ENCODE results near the gene KCNA10.
A peak's percentile ranks its signal among the peaks of the same experiment; 100 is the strongest.

KCNA10 gene

DNA sequence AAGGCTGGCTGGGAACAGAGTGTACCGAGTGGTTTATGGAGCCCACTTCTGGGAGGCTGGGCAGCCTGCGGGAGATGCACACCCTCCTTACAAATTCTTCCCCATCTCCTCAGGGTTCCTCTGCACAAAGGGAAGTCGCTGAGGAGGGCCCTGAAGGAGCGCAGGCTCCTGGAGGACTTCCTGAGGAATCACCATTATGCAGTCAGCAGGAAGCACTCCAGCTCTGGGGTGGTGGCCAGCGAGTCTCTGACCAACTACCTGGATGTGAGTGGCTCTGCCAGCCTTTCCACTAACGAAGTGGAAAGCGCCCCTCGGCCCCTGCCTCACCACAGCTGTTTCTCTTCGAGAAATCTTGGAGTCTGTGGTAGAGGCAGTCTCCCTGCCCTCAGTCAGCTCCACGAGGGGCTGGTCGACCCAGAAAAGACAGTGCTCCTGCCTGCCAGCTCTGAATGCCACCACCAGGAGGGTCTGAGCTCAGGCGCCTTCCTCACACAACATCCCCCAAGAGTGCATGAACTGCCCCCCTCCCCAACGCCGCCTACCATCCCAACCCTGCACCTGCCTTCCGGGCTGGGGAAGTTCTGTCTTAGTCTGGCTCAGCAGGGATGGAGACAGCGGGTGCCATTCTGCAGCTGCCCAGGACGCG lies 36.2 kb downstream of the KCNA10 start:
- no peak for DNase-seq (ENCODE audit: low read depth)
- no peak for TF ChIP-seq CTCF (IDR thresholded peaks at IDR 0.05; ENCODE audit: insufficient read depth, low read depth, low read length, missing control alignments)
- H3K4me3 ChIP-seq (ENCODE audit: low read length), result no peak overlapping the region

GRCh38 chr1:110481968-110482623 lies 36.9 kb downstream of the KCNA10 start:
- H3K4me3 ChIP-seq (ENCODE audit: low read length), result no peak overlapping the region
- DNase-seq (ENCODE audit: low read depth), result no peak

GRCh38 chr1:110480356-110481096 lies 38.4 kb downstream of the KCNA10 start:
- H3K4me3 ChIP-seq (ENCODE audit: low read length), result no peak overlapping the region
- no peak for DNase-seq (ENCODE audit: low read depth)
- TF ChIP-seq CTCF (IDR thresholded peaks at IDR 0.05; ENCODE audit: insufficient read depth, low read depth, low read length, missing control alignments), result no peak

More at GRCh38 chr1:110481968-110482623, 36.9 kb downstream of the KCNA10 start:
- TF ChIP-seq CTCF (IDR thresholded peaks at IDR 0.05; ENCODE audit: insufficient read depth, low read depth, low read length, missing control alignments), result no peak

- no peak for TF ChIP-seq CTCF (IDR thresholded peaks at IDR 0.05; ENCODE audit: insufficient read depth, low read depth, low read length, missing control alignments)
- H3K4me3 ChIP-seq (ENCODE audit: low read length), result no peak overlapping the region
- DNase-seq (ENCODE audit: low read depth), result no peak
Observed at GRCh38 chr1:110478886-110479285, 40.1 kb downstream of the KCNA10 start.

- no peak overlapping the region for H3K4me3 ChIP-seq (ENCODE audit: low read length)
- TF ChIP-seq CTCF (IDR thresholded peaks at IDR 0.05; ENCODE audit: insufficient read depth, low read depth, low read length, missing control alignments), result no peak
- DNase-seq (ENCODE audit: low read depth), result no peak
Observed at GRCh38 chr1:110477967-110478640, 40.9 kb downstream of the KCNA10 start.

GRCh38 chr1:110477445-110477957 lies 41.5 kb downstream of the KCNA10 start:
- TF ChIP-seq CTCF (IDR thresholded peaks at IDR 0.05; ENCODE audit: insufficient read depth, low read depth, low read length, missing control alignments), result peak; percentile 35
- no peak overlapping the region for H3K4me3 ChIP-seq (ENCODE audit: low read length)
- DNase-seq (ENCODE audit: low read depth), result peak; percentile 40
